PFSK-1 (cell line): ENCODE results near the gene VGLL4.

Source experiments
- FOXP2 ChIP-seq: optimal IDR thresholded peaks from 2 replicates; pipeline ENCODE3; 2011; ENCODE audit warnings: borderline replicate concordance, control low read depth, inconsistent platforms; ENCODE audit not compliant: insufficient read depth; ENCODE audit errors: extremely low read length, extremely low read depth
- POLR2AphosphoS5 ChIP-seq: IDR thresholded peaks from 2 replicates; pipeline ENCODE4 v1.6.1; 2012; ENCODE audit warnings: low read depth, mild to moderate bottlenecking, control low read depth, low read length, moderate library complexity
- SIN3A ChIP-seq: IDR thresholded peaks from 2 replicates; pipeline ENCODE4 v1.6.1; 2012; ENCODE audit warnings: mild to moderate bottlenecking, low read length, moderate library complexity, borderline replicate concordance; ENCODE audit not compliant: insufficient read depth
- TAF1 ChIP-seq: IDR thresholded peaks from 2 replicates; pipeline ENCODE4 v1.6.1; 2012; ENCODE audit warnings: low read length, control low read depth, borderline replicate concordance; ENCODE audit not compliant: insufficient read depth
- TF ChIP-seq, protein P1 (sequence below), 2 experiments: IDR thresholded peaks; 2 replicates each; pipeline versions ENCODE4 v1.6.1 to v1.8.0; 2011 to 2012; ENCODE audit warnings: low read depth in 2 of 2, low read length in 2 of 2, control low read depth in 1 of 2, inconsistent platforms in 1 of 2, mild to moderate bottlenecking in 1 of 2, moderate library complexity in 1 of 2; ENCODE audit not compliant: insufficient read depth in 1 of 2

Gene VGLL4

DNA sequence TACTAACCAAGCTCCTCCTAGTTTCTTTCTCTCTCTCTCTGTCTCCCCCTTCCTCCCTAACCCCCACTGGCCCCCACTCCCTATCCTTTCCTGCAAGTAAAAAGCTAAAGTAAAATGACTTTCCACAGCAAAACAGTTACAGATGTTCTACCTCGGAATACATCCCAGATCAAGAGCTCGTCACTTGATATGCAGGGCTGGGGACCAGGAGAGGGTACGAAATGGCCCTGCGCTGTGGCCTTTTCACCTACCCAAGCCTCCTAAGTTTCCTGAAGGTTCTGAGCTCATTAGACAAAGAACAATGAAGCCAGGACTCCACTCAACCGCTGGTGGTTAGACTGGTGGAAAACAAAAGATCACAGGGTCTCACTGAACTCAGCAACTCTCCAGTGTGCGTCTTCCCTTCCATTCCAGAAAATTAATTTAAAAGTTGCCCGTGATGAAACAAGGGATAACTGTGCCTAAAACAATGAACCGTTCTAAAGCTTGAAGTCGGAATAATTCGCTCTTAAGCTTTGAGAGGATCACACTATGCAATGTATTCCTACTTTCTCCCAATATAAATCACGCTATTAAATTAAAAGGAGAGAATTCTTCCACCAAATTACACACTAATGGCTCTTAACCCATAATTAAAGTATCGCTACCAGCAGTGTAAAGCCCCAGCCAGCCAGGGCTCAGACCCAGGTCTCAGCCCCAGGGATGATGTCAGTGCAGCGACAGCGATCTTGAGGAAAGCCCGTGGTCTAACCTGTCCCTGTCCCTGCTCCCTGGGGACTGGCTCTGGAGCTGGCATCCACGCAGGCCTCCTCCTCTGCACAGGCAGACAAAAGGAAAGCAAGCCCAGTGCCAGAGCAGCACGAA is 5.0 kb downstream of the VGLL4 start:
- no peak for TF ChIP-seq SIN3A
- TF ChIP-seq TAF1, result no peak
- TF ChIP-seq POLR2AphosphoS5, result no peak
- no peak for TF ChIP-seq FOXP2
- TF ChIP-seq, protein P1, sequence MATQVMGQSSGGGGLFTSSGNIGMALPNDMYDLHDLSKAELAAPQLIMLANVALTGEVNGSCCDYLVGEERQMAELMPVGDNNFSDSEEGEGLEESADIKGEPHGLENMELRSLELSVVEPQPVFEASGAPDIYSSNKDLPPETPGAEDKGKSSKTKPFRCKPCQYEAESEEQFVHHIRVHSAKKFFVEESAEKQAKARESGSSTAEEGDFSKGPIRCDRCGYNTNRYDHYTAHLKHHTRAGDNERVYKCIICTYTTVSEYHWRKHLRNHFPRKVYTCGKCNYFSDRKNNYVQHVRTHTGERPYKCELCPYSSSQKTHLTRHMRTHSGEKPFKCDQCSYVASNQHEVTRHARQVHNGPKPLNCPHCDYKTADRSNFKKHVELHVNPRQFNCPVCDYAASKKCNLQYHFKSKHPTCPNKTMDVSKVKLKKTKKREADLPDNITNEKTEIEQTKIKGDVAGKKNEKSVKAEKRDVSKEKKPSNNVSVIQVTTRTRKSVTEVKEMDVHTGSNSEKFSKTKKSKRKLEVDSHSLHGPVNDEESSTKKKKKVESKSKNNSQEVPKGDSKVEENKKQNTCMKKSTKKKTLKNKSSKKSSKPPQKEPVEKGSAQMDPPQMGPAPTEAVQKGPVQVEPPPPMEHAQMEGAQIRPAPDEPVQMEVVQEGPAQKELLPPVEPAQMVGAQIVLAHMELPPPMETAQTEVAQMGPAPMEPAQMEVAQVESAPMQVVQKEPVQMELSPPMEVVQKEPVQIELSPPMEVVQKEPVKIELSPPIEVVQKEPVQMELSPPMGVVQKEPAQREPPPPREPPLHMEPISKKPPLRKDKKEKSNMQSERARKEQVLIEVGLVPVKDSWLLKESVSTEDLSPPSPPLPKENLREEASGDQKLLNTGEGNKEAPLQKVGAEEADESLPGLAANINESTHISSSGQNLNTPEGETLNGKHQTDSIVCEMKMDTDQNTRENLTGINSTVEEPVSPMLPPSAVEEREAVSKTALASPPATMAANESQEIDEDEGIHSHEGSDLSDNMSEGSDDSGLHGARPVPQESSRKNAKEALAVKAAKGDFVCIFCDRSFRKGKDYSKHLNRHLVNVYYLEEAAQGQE (IDR thresholded peaks at IDR 0.05; ENCODE audit: insufficient read depth in 1 of 2, low read depth in 2 of 2, low read length in 2 of 2), result no peak

DNA sequence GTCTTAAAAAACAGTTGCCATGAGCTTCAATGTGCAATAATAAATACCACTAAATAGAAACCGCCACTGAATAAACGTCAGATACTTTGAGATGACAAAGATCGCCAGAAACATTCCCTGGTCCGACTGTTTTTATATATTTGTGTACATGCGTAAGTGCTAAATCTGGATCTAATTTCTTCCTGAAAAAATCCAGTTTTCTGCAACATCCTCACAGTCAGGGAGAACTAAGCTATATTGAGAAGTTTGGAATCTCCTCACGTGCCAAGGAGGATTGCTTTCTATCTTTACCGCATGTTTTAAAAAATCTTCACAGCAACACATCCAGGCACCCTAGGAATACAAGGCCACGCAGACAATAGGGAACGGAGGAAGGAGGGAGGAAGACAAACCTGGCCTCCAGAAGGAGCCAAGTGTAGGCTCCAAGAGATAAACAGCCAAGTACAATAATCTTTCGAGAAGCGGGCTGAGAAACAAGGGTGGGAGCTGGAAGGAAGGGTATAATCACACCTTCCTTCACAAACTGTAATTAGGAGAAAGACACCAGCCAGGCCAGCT is 5.7 kb downstream of the VGLL4 start:
- no peak for TF ChIP-seq SIN3A
- no peak for TF ChIP-seq FOXP2
- no peak for TF ChIP-seq POLR2AphosphoS5
- TF ChIP-seq, protein P1 (IDR thresholded peaks at IDR 0.05; ENCODE audit: insufficient read depth in 1 of 2, low read depth in 2 of 2, low read length in 2 of 2), result no peak
- no peak for TF ChIP-seq TAF1

DNA sequence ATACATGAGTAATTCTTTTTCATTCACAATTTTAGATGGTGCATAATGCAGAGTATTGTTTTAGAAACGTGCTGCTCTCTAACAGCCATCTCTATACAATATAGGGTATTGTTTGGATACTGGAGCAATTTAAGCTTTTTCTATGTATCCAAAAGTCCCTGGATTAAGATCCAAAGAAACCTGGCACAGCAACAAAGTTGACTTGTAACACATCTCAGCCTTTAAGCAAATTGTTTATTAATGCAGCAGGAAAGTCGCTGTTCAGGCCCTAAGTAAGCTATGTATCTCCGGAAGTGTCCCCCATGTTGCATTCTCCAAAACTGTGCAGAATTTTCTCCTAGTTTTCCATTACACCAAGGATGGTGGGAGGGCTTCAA is 7.3 kb downstream of the VGLL4 start:
- TF ChIP-seq POLR2AphosphoS5 (no peak), TAF1 (no peak), FOXP2 (no peak), SIN3A (no peak)
- TF ChIP-seq, protein P1 (IDR thresholded peaks at IDR 0.05; ENCODE audit: insufficient read depth in 1 of 2, low read depth in 2 of 2, low read length in 2 of 2), result no peak

DNA sequence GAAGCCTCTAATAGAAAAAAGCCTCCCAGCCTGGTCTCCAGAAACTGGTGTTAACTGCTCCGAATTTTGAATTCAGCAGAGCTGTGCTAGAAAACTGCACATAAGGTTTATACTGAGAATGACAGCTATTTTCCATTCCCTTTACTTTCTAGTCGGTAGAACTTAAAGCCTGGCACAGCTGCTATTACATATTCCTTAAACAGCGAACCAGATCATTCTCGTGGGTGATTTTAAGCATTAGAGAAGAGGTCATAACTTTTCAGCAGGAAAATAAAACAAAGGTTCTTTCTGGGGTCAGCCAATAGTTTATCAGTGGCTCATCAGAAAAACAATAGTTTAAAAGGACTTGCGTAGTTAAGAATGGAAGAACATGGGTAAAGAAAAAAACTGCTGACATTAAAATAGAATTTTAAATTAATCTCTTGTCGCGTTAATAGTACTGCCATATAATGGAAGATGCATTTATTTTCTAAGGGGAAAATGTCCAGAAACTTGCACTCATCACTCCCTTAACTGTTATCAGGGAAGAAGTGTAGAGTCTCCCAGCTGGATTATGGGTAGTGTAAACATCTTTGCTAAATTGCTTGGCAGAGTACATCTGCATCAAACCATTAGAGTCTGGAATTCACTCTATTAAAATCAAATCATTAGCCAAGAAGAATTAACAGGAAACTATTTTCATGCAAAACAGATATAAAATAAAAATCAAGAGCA is 7.9 kb downstream of the VGLL4 start:
- TF ChIP-seq SIN3A, result no peak
- TF ChIP-seq, protein P1 (IDR thresholded peaks at IDR 0.05; ENCODE audit: insufficient read depth in 1 of 2, low read depth in 2 of 2, low read length in 2 of 2), result no peak
- no peak for TF ChIP-seq TAF1
- no peak for TF ChIP-seq POLR2AphosphoS5
- no peak for TF ChIP-seq FOXP2
